ENCODE measurements around the gene CSMD2. TPM values are rescaled to one million over a fixed set of nuclear protein-coding genes. Genes with fewer than 3 reads are reported as not detected.

Gene CSMD2
- under 1 TPM in 5 of 6 experiments, not detected in 1; under 0.01 to 0.19 (median 0.09) TPM for total RNA-seq
- long read RNA-seq = 0 reads

DNA sequence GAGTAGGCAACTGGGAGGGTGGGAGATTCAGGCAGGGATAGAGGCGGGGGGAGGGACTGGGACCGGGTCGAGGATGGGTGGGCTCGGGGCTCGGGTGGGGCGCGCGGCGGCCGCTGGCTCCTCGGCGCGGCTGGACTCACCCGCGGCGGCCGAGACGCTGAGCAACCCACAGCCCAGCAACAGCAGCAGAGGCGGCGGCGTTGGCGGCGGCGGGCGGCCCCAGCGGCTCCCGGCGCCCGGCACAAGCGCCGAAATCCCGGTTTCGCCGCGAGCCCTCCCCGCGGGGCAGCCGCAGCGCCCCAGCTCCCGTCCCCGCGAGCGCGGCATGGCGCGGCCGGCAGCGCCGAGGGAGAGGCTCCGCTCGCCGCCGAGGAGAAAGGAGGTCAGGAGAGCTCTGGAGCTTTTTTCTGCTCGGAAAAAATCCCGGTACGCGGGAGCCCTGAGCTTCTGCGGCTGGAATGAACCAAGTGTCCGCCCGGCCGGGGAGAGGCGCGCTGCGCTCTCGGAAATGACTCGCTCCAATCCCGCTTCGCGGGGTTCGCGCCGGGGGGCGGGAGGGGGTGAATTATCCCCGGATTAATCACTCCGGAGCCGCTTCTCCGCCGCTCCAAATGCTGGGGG lies at the start of gene CSMD2:
CSMD2 (minus strand) TSS at position 460 of the 621 bp plus-strand sequence; CDS start at position 327, 133 bp downstream.
- Histone ChIP-seq H3K27me3 (peaks cover 0 to 22% of the 10 kb centered on the region in 2 donors), H3K4me3 (peak within 1 kb of the TSS; percentile 4 to 42 (median 29)), H3K36me3 (no peaks in the 10 kb centered on the region), H3K9me3 (no peaks in the 10 kb centered on the region), H3K27ac (no peak within 1 kb of the TSS), H3K4me1 (peaks cover 0 to 19% (median 2%) of the 10 kb centered on the region in 4 donors)
- DNase-seq (peak in 2 of 3 donors; percentile 31 to 56), ATAC-seq (peak in 3 of 4 donors; percentile 5 to 38 (median 12))
- intact Hi-C loops (cut with DNase I) = no loop called here
- no peak for TF ChIP-seq POLR2A (IDR thresholded peaks at IDR 0.05)
- TF ChIP-seq CTCF (IDR thresholded peaks at IDR 0.05) = no peak
- WGBS (ENCODE audit: insufficient coverage, low coverage, low lambda C conversion rate, missing lambda C conversion rate) = 0% methylated on average over 4 of the region's 78 CpGs

DNA sequence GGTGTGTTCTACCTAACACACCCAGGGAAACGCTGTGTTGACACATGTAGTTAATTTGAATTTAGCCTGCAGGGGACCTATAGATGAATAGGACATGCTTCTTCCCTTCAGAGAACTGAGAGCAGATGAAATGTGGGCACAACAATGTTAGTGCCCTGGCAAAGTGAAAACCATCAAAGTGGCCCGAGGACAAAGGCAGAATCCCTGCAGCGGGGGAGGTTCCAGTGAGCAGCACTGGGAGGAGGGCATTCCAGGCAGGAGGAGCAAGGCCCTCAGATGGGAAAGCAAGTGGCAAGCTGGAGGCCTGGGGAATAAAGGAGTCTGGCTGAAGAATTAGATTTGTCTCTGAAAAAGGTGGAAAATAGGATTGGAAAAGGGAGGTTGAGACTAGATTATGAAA lies 48.9 kb upstream of the CSMD2 start:
- no peaks in the 10 kb centered on the region for H3K4me1 ChIP-seq
- 34% methylated on average over 3 of the region's 3 CpGs for WGBS (ENCODE audit: insufficient coverage, low coverage, low lambda C conversion rate, missing lambda C conversion rate)
- H3K9me3 ChIP-seq = no peaks in the 10 kb centered on the region
- H3K27ac ChIP-seq = no peak overlapping the region
- TF ChIP-seq CTCF (IDR thresholded peaks at IDR 0.05) (no peak), POLR2A (IDR thresholded peaks at IDR 0.05) (no peak)
- no peaks in the 10 kb centered on the region for H3K36me3 ChIP-seq
- H3K4me3 ChIP-seq = no peak overlapping the region
- H3K27me3 ChIP-seq = no peaks in the 10 kb centered on the region
- intact Hi-C loops (cut with DNase I) = no loop called here
- ATAC-seq (no peak), DNase-seq (no peak)

DNA sequence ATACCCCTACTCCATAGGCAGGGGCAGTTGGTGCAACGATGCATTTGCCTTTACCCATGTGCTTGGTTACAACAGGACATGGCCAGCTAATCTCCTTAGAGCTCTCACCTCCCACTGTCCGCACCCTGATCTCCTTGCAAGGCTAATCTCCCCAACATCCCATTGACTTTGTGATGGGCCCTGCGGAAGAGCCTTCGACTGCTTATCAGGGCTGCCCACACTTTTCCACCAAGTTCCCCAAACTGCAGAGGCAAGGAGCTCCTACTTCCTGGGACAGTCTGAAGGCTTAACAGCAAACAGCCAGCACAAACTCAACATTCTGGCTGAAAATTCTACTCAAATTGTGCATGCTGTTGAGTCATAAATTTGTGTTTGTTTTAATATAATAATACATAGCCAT lies 47.6 kb upstream of the CSMD2 start:
- TF ChIP-seq POLR2A (IDR thresholded peaks at IDR 0.05) (no peak), CTCF (IDR thresholded peaks at IDR 0.05) (no peak)

GRCh38 chr1:34199927-34200326 lies 34.9 kb upstream of the CSMD2 start:
- 75% methylated on average over 1 of the region's 1 CpG for WGBS (ENCODE audit: insufficient coverage, low coverage, low lambda C conversion rate, missing lambda C conversion rate)
- DNase-seq = no peak

More for the DNA sequence above, 47.6 kb upstream of the CSMD2 start:
- H3K27ac ChIP-seq = no peak overlapping the region
- H3K4me3 ChIP-seq = no peak overlapping the region
- H3K36me3 ChIP-seq = no peaks in the 10 kb centered on the region
- intact Hi-C loops (cut with DNase I) = no loop called here
- DNase-seq (no peak), ATAC-seq (no peak)
- H3K27me3 ChIP-seq = no peaks in the 10 kb centered on the region
- no CpG with 5 or more reads among the region's 4 CpGs for WGBS (ENCODE audit: insufficient coverage, low coverage, low lambda C conversion rate, missing lambda C conversion rate)
- H3K4me1 ChIP-seq = no peaks in the 10 kb centered on the region
- H3K9me3 ChIP-seq = no peaks in the 10 kb centered on the region

More at GRCh38 chr1:34199927-34200326, 34.9 kb upstream of the CSMD2 start:
- no peaks in the 10 kb centered on the region for H3K36me3 ChIP-seq
- no peaks in the 10 kb centered on the region for H3K27me3 ChIP-seq
- no peaks in the 10 kb centered on the region for H3K4me1 ChIP-seq
- H3K4me3 ChIP-seq = no peak overlapping the region
- TF ChIP-seq POLR2A (IDR thresholded peaks at IDR 0.05) = no peak
- no peak for TF ChIP-seq CTCF (IDR thresholded peaks at IDR 0.05)
- no peaks in the 10 kb centered on the region for H3K9me3 ChIP-seq
- no peak overlapping the region for H3K27ac ChIP-seq
- intact Hi-C loops (cut with DNase I) = no loop called here
- peak in 1 of 4 donors; percentile 37 for ATAC-seq
